Fibroblast of lung (primary cell): ENCODE data around the gene RNF175.

ENCODE experiments used
- EZH2 ChIP-seq: IDR thresholded peaks from 2 replicates; pipeline ENCODE4 v1.5.1; 2012; ENCODE audit warnings: low read length, control low read depth, mild to moderate bottlenecking; ENCODE audit errors: missing control alignments
- TF ChIP-seq, protein P1 (sequence below), 2 donors: IDR thresholded peaks in 1 of 2; conservative IDR thresholded peaks in 1 of 2; 1 replicate in 1 of 2; 2 replicates in 1 of 2; pipeline ENCODE4 v1.5.1; 2011 to 2012; ENCODE audit warnings: low read length in 2 of 2, control low read depth in 1 of 2, inconsistent platforms in 1 of 2, low read depth in 1 of 2, mild to moderate bottlenecking in 1 of 2

DNA sequence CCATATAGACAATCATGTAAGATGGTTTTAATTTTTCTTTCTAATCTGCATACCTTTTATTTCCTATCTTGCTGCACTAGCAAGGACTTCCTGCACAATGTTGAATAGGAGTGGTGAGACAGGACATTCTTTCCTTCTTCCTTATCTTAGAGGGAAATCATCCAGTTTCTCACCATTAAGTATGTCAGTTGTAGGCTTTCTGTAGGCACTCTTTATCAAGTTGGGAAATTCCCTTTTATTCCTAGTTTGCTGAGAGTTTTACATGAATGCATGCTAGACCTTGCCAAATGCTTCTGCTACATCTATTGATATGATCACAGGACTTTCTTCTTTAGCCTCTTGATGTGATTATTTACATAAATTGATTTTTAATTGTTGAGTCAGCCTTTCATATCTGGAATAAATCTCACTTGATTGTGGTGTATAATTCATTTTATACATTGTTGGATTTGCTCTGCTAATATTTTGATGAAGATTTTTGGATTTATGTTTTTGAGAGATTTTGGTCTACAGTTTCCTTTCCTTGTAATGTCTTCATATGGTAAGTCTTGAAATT, 23.8 kb downstream of the RNF175 start:
- TF ChIP-seq, protein P1, sequence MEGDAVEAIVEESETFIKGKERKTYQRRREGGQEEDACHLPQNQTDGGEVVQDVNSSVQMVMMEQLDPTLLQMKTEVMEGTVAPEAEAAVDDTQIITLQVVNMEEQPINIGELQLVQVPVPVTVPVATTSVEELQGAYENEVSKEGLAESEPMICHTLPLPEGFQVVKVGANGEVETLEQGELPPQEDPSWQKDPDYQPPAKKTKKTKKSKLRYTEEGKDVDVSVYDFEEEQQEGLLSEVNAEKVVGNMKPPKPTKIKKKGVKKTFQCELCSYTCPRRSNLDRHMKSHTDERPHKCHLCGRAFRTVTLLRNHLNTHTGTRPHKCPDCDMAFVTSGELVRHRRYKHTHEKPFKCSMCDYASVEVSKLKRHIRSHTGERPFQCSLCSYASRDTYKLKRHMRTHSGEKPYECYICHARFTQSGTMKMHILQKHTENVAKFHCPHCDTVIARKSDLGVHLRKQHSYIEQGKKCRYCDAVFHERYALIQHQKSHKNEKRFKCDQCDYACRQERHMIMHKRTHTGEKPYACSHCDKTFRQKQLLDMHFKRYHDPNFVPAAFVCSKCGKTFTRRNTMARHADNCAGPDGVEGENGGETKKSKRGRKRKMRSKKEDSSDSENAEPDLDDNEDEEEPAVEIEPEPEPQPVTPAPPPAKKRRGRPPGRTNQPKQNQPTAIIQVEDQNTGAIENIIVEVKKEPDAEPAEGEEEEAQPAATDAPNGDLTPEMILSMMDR (conservative IDR thresholded peaks at IDR 0.05 in 1 of 2, IDR thresholded peaks at IDR 0.05 in 1 of 2; ENCODE audit: low read depth in 1 of 2, low read length in 2 of 2) = no peak
- no peak for TF ChIP-seq EZH2
